ENCODE data around the gene AUNIP. TPM values are rescaled to one million over a fixed set of nuclear protein-coding genes. Genes with fewer than 3 reads are reported as not detected.

The AUNIP gene
- total RNA-seq, 1 experiment from 2014 or later = 17.6 TPM

DNA sequence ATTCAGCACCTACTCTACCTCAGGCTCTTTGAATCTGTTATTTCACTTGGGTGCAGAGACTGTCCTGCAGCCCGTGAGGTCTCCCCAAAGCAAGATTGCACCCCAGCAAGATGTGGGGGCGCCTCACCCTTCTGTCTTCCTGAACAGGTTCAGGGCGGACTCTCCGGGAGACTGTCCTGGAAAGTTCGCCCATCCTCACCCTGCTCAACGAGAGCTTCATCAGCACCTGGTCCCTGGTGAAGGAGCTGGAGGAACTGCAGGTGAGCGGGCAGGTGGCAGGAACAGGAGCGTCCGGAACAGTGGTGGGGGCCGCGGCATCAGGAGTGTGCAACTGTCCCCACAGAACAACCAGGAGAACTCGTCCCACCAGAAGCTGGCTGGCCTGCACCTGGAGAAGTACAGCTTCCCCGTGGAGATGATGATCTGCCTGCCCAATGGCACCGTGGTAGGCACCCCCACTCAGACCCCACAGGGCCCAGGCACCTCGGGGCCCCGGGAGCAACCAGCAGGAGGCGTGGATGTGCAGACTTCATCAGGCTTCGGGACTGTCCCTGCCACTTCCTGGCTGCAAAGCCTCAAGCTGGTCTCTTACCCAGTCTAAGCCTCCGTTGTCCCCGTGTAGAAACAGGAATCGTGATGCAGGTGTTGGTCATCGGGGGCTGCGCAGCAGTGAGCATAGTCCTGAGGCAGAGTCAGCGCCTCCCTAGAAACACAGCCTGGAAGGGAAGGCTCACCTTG, 45.4 kb downstream of the AUNIP start:
- CTCF ChIA-PET = no interaction called here
- intact Hi-C loops (cut with micrococcal nuclease) = no loop called here
- H4K20me1 ChIP-seq (ENCODE audit: low read length) = no peaks in the 10 kb centered on the region
- no peaks in the 10 kb centered on the region for H3K27me3 ChIP-seq (ENCODE audit: low read length)
- no peaks in the 10 kb centered on the region for H3F3A ChIP-seq (ENCODE audit: low read length, unreplicated experiment)
- no peak overlapping the region for H2AFZ ChIP-seq (ENCODE audit: low read length)
- no peak overlapping the region for H3K27ac ChIP-seq (ENCODE audit: low read length)
- no peak overlapping the region for H3K4me2 ChIP-seq (ENCODE audit: low read length)
- no peak for DNase-seq
- H3K36me3 ChIP-seq (ENCODE audit: low read depth, low read length) = no peaks in the 10 kb centered on the region; the same call in 1 of the 2 replicates
- no peak overlapping the region for H3K9ac ChIP-seq (ENCODE audit: low read length)
- no peaks in the 10 kb centered on the region for H3K9me2 ChIP-seq (replicated peaks; ENCODE audit: low read length)
- no TSS peak for BruUV-seq (replicated peaks)
- ATAC-seq = no peak
- H3K4me3 ChIP-seq (ENCODE audit: low read length) = no peak overlapping the region
- no peaks in the 10 kb centered on the region for H3K9me3 ChIP-seq (ENCODE audit: low read length)
- POLR2A ChIA-PET (ENCODE audit: unreplicated experiment) = no interaction called here
- TF ChIP-seq EZH2phosphoT487 (IDR thresholded peaks at IDR 0.05; ENCODE audit: borderline replicate concordance, low read length) (no peak), CTCF (conservative IDR thresholded peaks at IDR 0.05; ENCODE audit: low read depth, low read length) (no peak), EZH2 (IDR thresholded peaks at IDR 0.05; ENCODE audit: low read length, unreplicated experiment) (no peak)
- no peaks in the 10 kb centered on the region for H3K79me2 ChIP-seq (ENCODE audit: low read length)
- peaks cover 10% of the 10 kb centered on the region for H3K4me1 ChIP-seq (ENCODE audit: insufficient read depth, low read length)

DNA sequence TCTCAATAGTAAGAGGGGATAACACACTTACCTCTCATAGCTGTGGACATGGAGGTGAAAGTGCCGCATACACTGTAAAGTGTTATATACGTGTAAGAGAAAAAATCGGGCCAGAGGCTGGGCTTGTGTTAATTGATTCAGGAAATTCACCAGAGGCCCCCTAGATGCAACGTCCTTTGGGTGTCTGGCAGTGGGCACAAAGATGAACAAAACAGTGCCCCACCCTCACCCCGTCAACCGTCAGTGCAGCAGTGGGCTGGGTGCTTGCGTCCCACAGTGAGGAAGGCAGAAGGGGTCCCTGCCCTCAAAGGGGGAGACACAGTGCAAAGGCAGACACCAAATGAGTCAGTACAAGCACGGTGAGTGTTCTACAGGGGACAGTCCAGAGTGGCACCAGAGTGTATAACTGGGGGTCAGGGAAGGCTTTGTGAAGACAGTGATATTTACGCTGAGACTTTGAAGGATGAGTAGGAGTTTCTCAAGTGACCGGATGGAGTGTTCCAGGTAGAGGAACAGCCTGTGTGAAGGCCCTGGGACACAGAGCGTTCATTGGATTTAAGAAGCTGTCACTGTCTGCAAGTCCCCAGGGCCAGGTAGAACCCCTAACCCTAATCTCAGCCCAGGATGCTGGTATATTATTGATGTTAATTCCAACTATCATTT, 46.1 kb downstream of the AUNIP start:
- Histone ChIP-seq H3K36me3 (ENCODE audit: low read depth, low read length) (no peaks in the 10 kb centered on the region; the same call in 1 of the 2 replicates), H3K27me3 (ENCODE audit: low read length) (no peaks in the 10 kb centered on the region), H3K79me2 (ENCODE audit: low read length) (no peaks in the 10 kb centered on the region), H3K9me3 (ENCODE audit: low read length) (no peaks in the 10 kb centered on the region), H3K9me2 (replicated peaks; ENCODE audit: low read length) (no peaks in the 10 kb centered on the region), H3K27ac (ENCODE audit: low read length) (no peak overlapping the region), H3K4me3 (ENCODE audit: low read length) (no peak overlapping the region), H3K9ac (ENCODE audit: low read length) (no peak overlapping the region), H2AFZ (ENCODE audit: low read length) (no peak overlapping the region), H3K4me2 (ENCODE audit: low read length) (no peak overlapping the region), H3K4me1 (ENCODE audit: insufficient read depth, low read length) (peaks cover 3% of the 10 kb centered on the region; the same call in 1 of the 2 replicates), H4K20me1 (ENCODE audit: low read length) (no peaks in the 10 kb centered on the region), H3F3A (ENCODE audit: low read length, unreplicated experiment) (no peaks in the 10 kb centered on the region)
- DNase-seq (no peak), ATAC-seq (no peak)
- TF ChIP-seq CTCF (conservative IDR thresholded peaks at IDR 0.05; ENCODE audit: low read depth, low read length) (no peak), EZH2 (IDR thresholded peaks at IDR 0.05; ENCODE audit: low read length, unreplicated experiment) (no peak), EZH2phosphoT487 (IDR thresholded peaks at IDR 0.05; ENCODE audit: borderline replicate concordance, low read length) (no peak)
- BruUV-seq (replicated peaks) = no TSS peak
- ChIA-PET POLR2A (ENCODE audit: unreplicated experiment) (no interaction called here), CTCF (no interaction called here)
- intact Hi-C loops (cut with micrococcal nuclease) = no loop called here
